Measurements from ENCODE around the gene CBLB. TPM values are rescaled to one million over a fixed set of nuclear protein-coding genes. Genes with fewer than 3 reads are reported as not detected.

Gene CBLB
- total RNA-seq, 1 experiment from 2014 or later = 34.3 TPM

GRCh38 chr3:105622169-105622568 is 246.6 kb downstream of the CBLB start:
- Mint-ChIP-seq H3K9me3 (ENCODE audit: unreplicated experiment) (no peaks in the 10 kb centered on the region), H3K27me3 (ENCODE audit: insufficient read depth, unreplicated experiment) (no peaks in the 10 kb centered on the region), H3K4me3 (ENCODE audit: unreplicated experiment) (no peak overlapping the region), H3K27ac (ENCODE audit: unreplicated experiment) (no peak overlapping the region), H3K4me1 (ENCODE audit: low read depth, unreplicated experiment) (no peaks in the 10 kb centered on the region), H3K36me3 (ENCODE audit: insufficient read depth, unreplicated experiment) (no peaks in the 10 kb centered on the region)
- no peak for TF ChIP-seq CTCF (IDR thresholded peaks at IDR 0.05; ENCODE audit: insufficient read depth in 1 of 2, low read depth in 1 of 2, low read length in 1 of 2, severe bottlenecking in 1 of 2, unreplicated experiment in 1 of 2)
- no peaks in the 10 kb centered on the region for H3K36me3 ChIP-seq (ENCODE audit: control insufficient read depth, insufficient read depth, low read length)
- DNase-seq = no peak
- no peaks in the 10 kb centered on the region for H3K27me3 ChIP-seq (replicated peaks; ENCODE audit: control insufficient read depth, insufficient read depth, low read length)
- H3K9me3 ChIP-seq = no peaks in the 10 kb centered on the region
- BruUV-seq (replicated peaks) = no TSS peak
- H3K4me1 ChIP-seq = no peaks in the 10 kb centered on the region
- no peak overlapping the region for H3K4me3 ChIP-seq (ENCODE audit: low read depth, low read length)
- intact Hi-C loops (cut with micrococcal nuclease; ENCODE audit: unreplicated experiment) = no loop called here
- ChIA-PET POLR2A (no interaction called here), CTCF (no interaction called here)

- no peaks in the 10 kb centered on the region for H3K36me3 Mint-ChIP-seq (ENCODE audit: insufficient read depth, unreplicated experiment)
- H3K27me3 Mint-ChIP-seq (ENCODE audit: insufficient read depth, unreplicated experiment) = no peaks in the 10 kb centered on the region
- no peaks in the 10 kb centered on the region for H3K9me3 Mint-ChIP-seq (ENCODE audit: unreplicated experiment)
- DNase-seq = no peak
- ChIA-PET CTCF (no interaction called here), POLR2A (no interaction called here)
- intact Hi-C loops (cut with micrococcal nuclease; ENCODE audit: unreplicated experiment) = no loop called here
- no peaks in the 10 kb centered on the region for H3K4me1 Mint-ChIP-seq (ENCODE audit: low read depth, unreplicated experiment)
- no peak for TF ChIP-seq CTCF (IDR thresholded peaks at IDR 0.05; ENCODE audit: insufficient read depth in 1 of 2, low read depth in 1 of 2, low read length in 1 of 2, severe bottlenecking in 1 of 2, unreplicated experiment in 1 of 2)
- no peak overlapping the region for H3K4me3 Mint-ChIP-seq (ENCODE audit: unreplicated experiment)
- H3K27me3 ChIP-seq (replicated peaks; ENCODE audit: control insufficient read depth, insufficient read depth, low read length) = no peaks in the 10 kb centered on the region
- no peaks in the 10 kb centered on the region for H3K4me1 ChIP-seq
- H3K36me3 ChIP-seq (ENCODE audit: control insufficient read depth, insufficient read depth, low read length) = no peaks in the 10 kb centered on the region
- no peak overlapping the region for H3K4me3 ChIP-seq (ENCODE audit: low read depth, low read length)
- H3K9me3 ChIP-seq = no peaks in the 10 kb centered on the region
- no TSS peak for BruUV-seq (replicated peaks)
- no peak overlapping the region for H3K27ac Mint-ChIP-seq (ENCODE audit: unreplicated experiment)
These were observed 248.6 kb downstream of the CBLB start for GRCh38 chr3:105620236-105620635.

- POLR2A ChIA-PET = no interaction called here
- Histone ChIP-seq H3K4me1 (no peaks in the 10 kb centered on the region; the same call in 1 of the 2 replicates), H3K27me3 (replicated peaks; ENCODE audit: control insufficient read depth, insufficient read depth, low read length) (no peaks in the 10 kb centered on the region), H3K4me3 (ENCODE audit: low read depth, low read length) (no peak overlapping the region), H3K36me3 (ENCODE audit: control insufficient read depth, insufficient read depth, low read length) (no peaks in the 10 kb centered on the region), H3K9me3 (no peaks in the 10 kb centered on the region)
- H3K36me3 Mint-ChIP-seq (ENCODE audit: insufficient read depth, unreplicated experiment) = no peaks in the 10 kb centered on the region
- no peak for DNase-seq
- intact Hi-C loops (cut with micrococcal nuclease; ENCODE audit: unreplicated experiment) = no loop called here
- no TSS peak for BruUV-seq (replicated peaks)
- no peak overlapping the region for H3K4me3 Mint-ChIP-seq (ENCODE audit: unreplicated experiment)
- no peak for TF ChIP-seq CTCF (IDR thresholded peaks at IDR 0.05; ENCODE audit: insufficient read depth in 1 of 2, low read depth in 1 of 2, low read length in 1 of 2, severe bottlenecking in 1 of 2, unreplicated experiment in 1 of 2)
- H3K27ac Mint-ChIP-seq (ENCODE audit: unreplicated experiment) = no peak overlapping the region
- no peaks in the 10 kb centered on the region for H3K9me3 Mint-ChIP-seq (ENCODE audit: unreplicated experiment)
- CTCF ChIA-PET = no interaction called here
- H3K4me1 Mint-ChIP-seq (ENCODE audit: low read depth, unreplicated experiment) = no peaks in the 10 kb centered on the region
- H3K27me3 Mint-ChIP-seq (ENCODE audit: insufficient read depth, unreplicated experiment) = no peaks in the 10 kb centered on the region
These were observed 249.2 kb downstream of the CBLB start for GRCh38 chr3:105619651-105620050.

Data from Caco-2 (cell line).